Ovary (tissue), 9 donors: Measurements from ENCODE around the gene MB. TPM values are rescaled to one million over a fixed set of nuclear protein-coding genes. Genes with fewer than 3 reads are reported as not detected.

Experiments used
- DNase-seq, 5 donors: peaks; one replicate each; pipeline ENCODE4 v3.0.0-alpha.2; 2019 to 2020
- H3K27ac ChIP-seq, 2 donors: fragments of 200-600 bp; one replicate each; pipeline versions ENCODE4 v1.5.1 to v1.8.0; 2019 to 2022
- H3K27me3 ChIP-seq: fragments of 200-600 bp; one replicate; pipeline ENCODE4 v1.8.0; 2022
- H3K36me3 ChIP-seq: fragments of 200-600 bp; sonication (generic); one replicate; pipeline ENCODE4 v1.5.1; 2019
- H3K4me1 ChIP-seq: one replicate; pipeline ENCODE4 v1.8.1; 2013; ENCODE audit warnings: mild to moderate bottlenecking, moderate library complexity; ENCODE audit not compliant: insufficient read depth
- H3K4me3 ChIP-seq: fragments of 200-600 bp; sonication (generic); one replicate; pipeline ENCODE4 v1.5.1; 2017
- H3K9me3 ChIP-seq, 2 donors: fragments of 200-600 bp in 1 of 2; sonication (generic) in 1 of 2; one replicate each; pipeline versions ENCODE4 v1.5.1 to v1.8.1; 2013 to 2019; ENCODE audit warnings: mild to moderate bottlenecking in 1 of 2, moderate library complexity in 1 of 2
- EP300 ChIP-seq: sonication (generic); formaldehyde crosslinking; IDR thresholded peaks from one replicate; pipeline ENCODE4 v1.6.1; 2017; ENCODE audit warnings: antibody characterized with exemption
- POLR2A ChIP-seq: fragments of 450-650 bp; IDR thresholded peaks from one replicate; pipeline ENCODE4 v1.6.1; 2017; ENCODE audit warnings: antibody characterized with exemption, mild to moderate bottlenecking, moderate library complexity
- WGBS, 3 donors: extraction: QIAGEN DNeasy Blood & Tissue Kit in 1 of 3; methylation state at CpG; one replicate each; pipeline versions ENCODE4 v1.1.5 to v1.1.7; 2013 to 2017; 5-methylcytosine and 5-hydroxymethylcytosine counted together
- intact Hi-C, 4 donors: fragments of 100-400 bp; cut with DNase I; formaldehyde crosslinking; loops; one replicate each; pipeline versions ENCODE4 v1.11.0 to v1.15.1; 2022 to 2023
- polyA plus RNA-seq, 2 donors: library from polyadenylated mRNA; stranded (reverse); fragments of 200-250 nt in 1 of 2; fragments of 350-450 nt in 1 of 2; fragmentation: Illumina TruSeq in 1 of 2; extraction: RNeasy Lipid Tissue Mini Kit (QIAGEN cat#74804) in 1 of 2; gene quantifications; one replicate each; pipeline ENCODE4 v1.2.3, GENCODE V29; 2013 to 2014
- total RNA-seq, 7 donors: library from RNA; depleted of rRNA in 2 of 7; stranded (reverse); fragments of >200 nt in 2 of 7; fragmentation: NEBNext Ultra II Directional in 3 of 7; extraction: Animal tissue kit (Norgen Biotek cat#: 25700) in 3 of 7; gene quantifications; one replicate each; pipeline versions ENCODE4 v1.1.0 to v1.2.4, GENCODE V29; 2016 to 2023
- TF ChIP-seq, protein P1 (sequence below), 3 donors: fragments of 450-650 bp in 2 of 3; fragments of 200-600 bp in 1 of 3; IDR thresholded peaks; one replicate each; pipeline versions ENCODE4 v1.5.1 to v1.8.0; 2016 to 2022; ENCODE audit warnings: antibody characterized with exemption in 3 of 3, mild to moderate bottlenecking in 1 of 3
- donor health status: DM: no; HTN: no; CAD: no; lungs with moderate emphysema.
- donor health status: DM: no; HTN: no; CAD: no.
- donor health status: Bipolar disorder and iron deficiency.
- donor health status: DM: yes; HTN: yes; CAD: no.
- donor health status: DM: no; HTN: no; CAD: no.
- donor health status: DM: yes; HTN: yes; CAD: no.

Gene MB
- total and polyA plus RNA-seq, 9 donors, result 1.3 to 3.0 (median 1.9) TPM; not detected in 3

DNA sequence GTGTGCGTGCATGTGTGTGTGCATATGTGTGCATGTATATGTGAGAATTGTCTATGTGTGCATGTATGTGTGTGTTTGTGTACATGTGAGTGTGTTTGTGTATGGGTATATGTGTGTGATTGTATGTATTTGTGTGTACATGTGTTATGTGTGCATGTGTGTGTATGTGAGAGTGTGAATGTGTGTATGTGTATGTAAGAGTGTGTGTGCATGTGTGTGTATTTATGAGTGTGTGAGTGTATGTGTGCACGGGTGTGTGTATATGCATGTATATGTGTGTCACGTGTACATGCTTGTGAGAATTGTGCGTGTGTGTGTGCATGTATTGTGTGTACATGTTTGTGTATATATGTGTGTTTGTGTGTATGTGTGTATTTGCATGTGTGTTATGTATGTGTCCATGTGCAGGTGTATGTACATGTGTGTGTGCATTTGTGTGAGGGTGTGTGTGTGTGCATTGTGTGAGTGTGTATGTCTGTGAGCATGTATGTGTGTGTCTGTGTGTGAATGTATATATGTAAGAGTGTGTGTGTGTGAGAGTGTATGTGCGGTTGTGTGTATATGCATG, 16.0 kb downstream of the MB start:
- no peaks in the 10 kb centered on the region for H3K9me3 ChIP-seq
- no peak for DNase-seq
- WGBS, 3 donors, result 92 to 95% (median 93%) methylated on average over 5 of the region's 5 CpGs

GRCh38 chr22:35600476-35600875, 16.7 kb downstream of the MB start:
- Histone ChIP-seq H3K4me1 (no peaks in the 10 kb centered on the region), H3K4me3 (no peak overlapping the region), H3K27ac (no peak overlapping the region), H3K27me3 (no peaks in the 10 kb centered on the region), H3K36me3 (no peaks in the 10 kb centered on the region), H3K9me3 (no peaks in the 10 kb centered on the region)
- TF ChIP-seq POLR2A, result no peak
- TF ChIP-seq, protein P1, sequence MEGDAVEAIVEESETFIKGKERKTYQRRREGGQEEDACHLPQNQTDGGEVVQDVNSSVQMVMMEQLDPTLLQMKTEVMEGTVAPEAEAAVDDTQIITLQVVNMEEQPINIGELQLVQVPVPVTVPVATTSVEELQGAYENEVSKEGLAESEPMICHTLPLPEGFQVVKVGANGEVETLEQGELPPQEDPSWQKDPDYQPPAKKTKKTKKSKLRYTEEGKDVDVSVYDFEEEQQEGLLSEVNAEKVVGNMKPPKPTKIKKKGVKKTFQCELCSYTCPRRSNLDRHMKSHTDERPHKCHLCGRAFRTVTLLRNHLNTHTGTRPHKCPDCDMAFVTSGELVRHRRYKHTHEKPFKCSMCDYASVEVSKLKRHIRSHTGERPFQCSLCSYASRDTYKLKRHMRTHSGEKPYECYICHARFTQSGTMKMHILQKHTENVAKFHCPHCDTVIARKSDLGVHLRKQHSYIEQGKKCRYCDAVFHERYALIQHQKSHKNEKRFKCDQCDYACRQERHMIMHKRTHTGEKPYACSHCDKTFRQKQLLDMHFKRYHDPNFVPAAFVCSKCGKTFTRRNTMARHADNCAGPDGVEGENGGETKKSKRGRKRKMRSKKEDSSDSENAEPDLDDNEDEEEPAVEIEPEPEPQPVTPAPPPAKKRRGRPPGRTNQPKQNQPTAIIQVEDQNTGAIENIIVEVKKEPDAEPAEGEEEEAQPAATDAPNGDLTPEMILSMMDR (IDR thresholded peaks at IDR 0.05), result no peak
- no peak for TF ChIP-seq EP300
- intact Hi-C loops, result no loop called here
- DNase-seq, result no peak
- 78 to 80% (median 79%) methylated on average over 12 of the region's 12 CpGs for WGBS, 3 donors

More for the DNA sequence above, 16.0 kb downstream of the MB start:
- Histone ChIP-seq H3K27ac (no peak overlapping the region), H3K36me3 (no peaks in the 10 kb centered on the region), H3K4me1 (peaks cover under 1% of the 10 kb centered on the region), H3K4me3 (no peak overlapping the region), H3K27me3 (no peaks in the 10 kb centered on the region)
- TF ChIP-seq EP300 (no peak), POLR2A (no peak)
- TF ChIP-seq, protein P1 (IDR thresholded peaks at IDR 0.05), result no peak
- intact Hi-C loops, result no loop called here

DNA sequence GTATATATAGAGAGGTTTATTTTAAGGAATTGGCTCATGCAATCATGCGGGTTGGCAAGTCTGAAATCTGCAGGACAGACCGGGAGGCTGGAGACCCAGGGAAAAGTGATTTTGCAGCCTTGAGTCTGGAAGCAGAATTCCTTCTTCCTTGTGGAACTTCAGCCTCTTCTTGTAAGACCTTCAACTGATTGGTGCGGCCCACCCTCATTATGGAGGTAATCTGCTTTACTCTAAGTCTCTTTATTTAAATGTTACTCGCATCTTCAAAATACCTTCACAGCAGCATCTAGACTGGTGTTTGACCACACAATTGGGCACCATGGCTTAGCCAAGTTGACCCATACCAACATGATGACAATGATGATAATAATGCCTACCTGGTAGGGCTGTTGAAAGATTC, 17.8 kb downstream of the MB start:
- Histone ChIP-seq H3K9me3 (no peaks in the 10 kb centered on the region), H3K4me3 (no peak overlapping the region), H3K36me3 (no peaks in the 10 kb centered on the region), H3K4me1 (no peaks in the 10 kb centered on the region), H3K27ac (no peak overlapping the region), H3K27me3 (no peaks in the 10 kb centered on the region)
- no peak for DNase-seq
- TF ChIP-seq, protein P1 (IDR thresholded peaks at IDR 0.05), result no peak
- TF ChIP-seq POLR2A (no peak), EP300 (no peak)
- intact Hi-C loops, result no loop called here
- WGBS, 3 donors, result 92 to 93% (median 92%) methylated on average over 4 of the region's 4 CpGs

- H3K27ac ChIP-seq, result no peak overlapping the region
Observed at GRCh38 chr22:35598396-35598710, 18.8 kb downstream of the MB start.

More at GRCh38 chr22:35598396-35598710, 18.8 kb downstream of the MB start:
- no peak for DNase-seq
- TF ChIP-seq POLR2A (no peak), EP300 (no peak)
- TF ChIP-seq, protein P1 (IDR thresholded peaks at IDR 0.05), result no peak
- H3K27me3 ChIP-seq, result no peaks in the 10 kb centered on the region
- H3K4me1 ChIP-seq, result no peaks in the 10 kb centered on the region
- H3K9me3 ChIP-seq, result no peaks in the 10 kb centered on the region
- intact Hi-C loops, result no loop called here
- 94 to 98% (median 97%) methylated on average over 4 of the region's 4 CpGs for WGBS, 3 donors
- no peak overlapping the region for H3K4me3 ChIP-seq
- H3K36me3 ChIP-seq, result no peaks in the 10 kb centered on the region
